Immature natural killer cell (primary cell): ENCODE data around the gene SPTA1. TPM values are rescaled to one million over a fixed set of nuclear protein-coding genes. Genes with fewer than 3 reads are reported as not detected.

ENCODE experiments used
- DNase-seq, 3 donors: peaks; one replicate each; pipeline ENCODE4 v3.0.0; 2022; ENCODE audit warnings: mixed read lengths in 1 of 3
- H3K27ac Mint-ChIP-seq, 6 donors: one replicate each; pipeline ENCODE4 v1.8.0; 2020; ENCODE audit warnings: mixed read lengths in 6 of 6, mild to moderate bottlenecking in 5 of 6, inconsistent platforms in 4 of 6, moderate library complexity in 3 of 6
- H3K27me3 Mint-ChIP-seq, 3 donors: one replicate each; pipeline ENCODE4 v1.8.0; 2020 to 2021; ENCODE audit warnings: low read depth in 3 of 3, mild to moderate bottlenecking in 3 of 3, mixed read lengths in 3 of 3, moderate library complexity in 3 of 3, inconsistent platforms in 1 of 3
- H3K36me3 Mint-ChIP-seq, 3 donors: one replicate each; pipeline ENCODE4 v1.8.0; 2020; ENCODE audit warnings: mixed read lengths in 3 of 3, inconsistent platforms in 2 of 3, mild to moderate bottlenecking in 2 of 3
- H3K4me1 Mint-ChIP-seq, 2 donors: one replicate each; pipeline ENCODE4 v1.8.0; 2020; ENCODE audit warnings: inconsistent platforms in 2 of 2, mild to moderate bottlenecking in 2 of 2, mixed read lengths in 2 of 2, moderate library complexity in 1 of 2
- H3K4me3 Mint-ChIP-seq, 5 donors: one replicate each; pipeline ENCODE4 v1.8.0; 2020; ENCODE audit warnings: mild to moderate bottlenecking in 5 of 5, mixed read lengths in 5 of 5, inconsistent platforms in 3 of 5, moderate library complexity in 3 of 5
- H3K9me3 Mint-ChIP-seq, 6 donors: one replicate each; pipeline ENCODE4 v1.8.0; 2020; ENCODE audit warnings: mild to moderate bottlenecking in 6 of 6, mixed read lengths in 6 of 6, inconsistent platforms in 4 of 6, moderate library complexity in 3 of 6
- polyA plus RNA-seq, 3 donors: library from polyadenylated mRNA; unstranded; fragments of 300-500 nt; fragmentation: Illumina TruSeq; gene quantifications; one replicate each; pipeline ENCODE4 v1.2.3, GENCODE V29; 2021

The SPTA1 gene
- polyA plus RNA-seq, 3 donors from 2014 or later = not detected

- no peak for DNase-seq
- H3K27ac Mint-ChIP-seq = no peak overlapping the region
- H3K4me1 Mint-ChIP-seq = no peaks in the 10 kb centered on the region
- peaks cover 2 to 6% (median 4%) of the 10 kb centered on the region in 3 donors for H3K27me3 Mint-ChIP-seq
- no peak overlapping the region for H3K4me3 Mint-ChIP-seq
- H3K9me3 Mint-ChIP-seq = no peaks in the 10 kb centered on the region
- no peaks in the 10 kb centered on the region for H3K36me3 Mint-ChIP-seq
These were observed 20.5 kb downstream of the SPTA1 start for GRCh38 chr1:158666037-158666436.

- no peak overlapping the region for H3K27ac Mint-ChIP-seq
- peaks cover 0 to 2% (median 0%) of the 10 kb centered on the region in 3 donors for H3K27me3 Mint-ChIP-seq
- no peaks in the 10 kb centered on the region for H3K9me3 Mint-ChIP-seq
- no peak for DNase-seq
- peaks cover 0 to 6% of the 10 kb centered on the region in 2 donors for H3K4me1 Mint-ChIP-seq
- H3K4me3 Mint-ChIP-seq = no peak overlapping the region
- H3K36me3 Mint-ChIP-seq = no peaks in the 10 kb centered on the region
These were observed 31.9 kb downstream of the SPTA1 start for GRCh38 chr1:158654571-158654970.

DNA sequence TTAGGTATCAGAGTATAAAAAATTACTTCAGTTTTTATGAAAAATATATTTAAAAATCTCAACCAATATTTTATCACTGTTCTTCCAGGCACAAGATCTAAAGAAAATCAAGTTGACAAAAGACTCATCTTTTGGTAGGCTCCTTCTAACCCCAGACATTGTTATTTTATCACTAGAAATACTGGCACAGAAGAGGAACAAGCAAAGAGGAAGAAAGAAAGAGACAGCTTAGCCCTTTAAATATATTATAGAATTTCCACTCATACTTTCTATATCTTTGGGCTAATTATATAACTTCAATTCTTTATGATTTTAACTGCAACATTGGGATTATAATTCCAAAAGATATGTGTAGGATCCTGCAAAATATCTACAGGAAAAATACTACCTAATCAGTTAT is 32.4 kb downstream of the SPTA1 start:
- no peak for DNase-seq
- Mint-ChIP-seq H3K36me3 (no peaks in the 10 kb centered on the region), H3K27me3 (peaks cover 0 to 2% (median 0%) of the 10 kb centered on the region in 3 donors), H3K9me3 (no peaks in the 10 kb centered on the region), H3K27ac (no peak overlapping the region), H3K4me1 (peaks cover 0 to 6% of the 10 kb centered on the region in 2 donors), H3K4me3 (no peak overlapping the region)

GRCh38 chr1:158652721-158653334 is 33.7 kb downstream of the SPTA1 start:
- DNase-seq = no peak
- Mint-ChIP-seq H3K9me3 (no peaks in the 10 kb centered on the region), H3K27me3 (peaks cover 0 to 2% (median 0%) of the 10 kb centered on the region in 3 donors), H3K4me1 (peaks cover 0 to 6% of the 10 kb centered on the region in 2 donors), H3K4me3 (peak overlapping the region in 1 of 5 donors; percentile 1), H3K27ac (no peak overlapping the region), H3K36me3 (no peaks in the 10 kb centered on the region)

DNA sequence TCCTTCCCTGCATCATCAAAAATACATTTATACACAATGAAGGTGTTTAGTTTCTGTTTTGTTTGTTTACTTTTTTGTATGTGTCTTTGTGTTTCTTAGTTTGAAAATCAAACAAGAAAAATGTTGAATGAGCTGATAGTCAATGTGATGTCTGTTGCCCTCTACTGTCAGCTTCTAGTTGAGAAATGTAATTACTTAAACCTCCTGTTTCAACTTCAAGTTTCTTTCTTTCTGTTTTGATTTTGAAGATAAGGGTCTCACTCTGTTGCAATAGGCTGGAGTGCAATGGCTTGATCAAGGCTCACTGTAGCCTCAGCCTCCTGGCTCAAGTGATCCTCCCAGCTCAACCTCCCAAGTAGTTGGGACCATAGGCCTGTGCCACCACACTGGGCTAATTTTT is 37.5 kb downstream of the SPTA1 start:
- no peak for DNase-seq
- Mint-ChIP-seq H3K9me3 (no peaks in the 10 kb centered on the region), H3K27me3 (peaks cover 0 to 4% (median 2%) of the 10 kb centered on the region in 3 donors), H3K4me3 (no peak overlapping the region), H3K4me1 (peaks cover 13 to 24% of the 10 kb centered on the region in 2 donors), H3K36me3 (no peaks in the 10 kb centered on the region), H3K27ac (no peak overlapping the region)

GRCh38 chr1:158646465-158646864 is 40.0 kb downstream of the SPTA1 start:
- Mint-ChIP-seq H3K4me3 (peak overlapping the region; percentile 6 to 85 (median 64)), H3K36me3 (no peaks in the 10 kb centered on the region), H3K27me3 (peaks cover 0 to 2% (median 2%) of the 10 kb centered on the region in 3 donors), H3K4me1 (peaks cover 13 to 17% of the 10 kb centered on the region in 2 donors), H3K27ac (peak overlapping the region; percentile 15 to 82 (median 67)), H3K9me3 (no peaks in the 10 kb centered on the region)
- DNase-seq = peak in 1 of 3 donors; percentile 4

DNA sequence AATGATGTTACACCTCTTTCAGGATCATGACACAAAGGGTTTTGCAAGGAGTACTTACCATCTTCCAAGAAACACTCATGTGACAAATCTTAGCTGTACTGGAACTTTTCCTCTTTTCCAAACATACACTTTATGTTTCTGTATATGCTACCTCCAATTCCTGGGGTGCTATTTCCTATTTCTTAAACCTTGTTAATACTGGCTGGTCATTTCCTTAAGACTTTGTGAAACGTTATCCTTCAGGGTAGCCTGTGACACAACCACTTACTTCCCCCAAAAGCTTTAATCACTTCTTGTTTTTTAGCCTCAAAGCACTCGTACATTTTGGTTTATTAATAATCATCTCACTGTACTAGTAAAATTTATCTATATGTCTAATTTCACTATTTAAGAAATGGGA is 42.1 kb downstream of the SPTA1 start:
- Mint-ChIP-seq H3K27ac (no peak overlapping the region), H3K4me3 (no peak overlapping the region), H3K9me3 (no peaks in the 10 kb centered on the region), H3K27me3 (peaks cover 2 to 5% (median 2%) of the 10 kb centered on the region in 3 donors), H3K4me1 (peaks cover 13 to 17% of the 10 kb centered on the region in 2 donors), H3K36me3 (no peaks in the 10 kb centered on the region)
- DNase-seq = no peak

- no peak overlapping the region for H3K4me3 Mint-ChIP-seq
- peaks cover 2 to 4% (median 3%) of the 10 kb centered on the region in 3 donors for H3K27me3 Mint-ChIP-seq
- no peaks in the 10 kb centered on the region for H3K9me3 Mint-ChIP-seq
- H3K4me1 Mint-ChIP-seq = no peaks in the 10 kb centered on the region
- no peaks in the 10 kb centered on the region for H3K36me3 Mint-ChIP-seq
- DNase-seq = no peak
- H3K27ac Mint-ChIP-seq = no peak overlapping the region
These were observed 47.6 kb downstream of the SPTA1 start for GRCh38 chr1:158638904-158639303.

DNA sequence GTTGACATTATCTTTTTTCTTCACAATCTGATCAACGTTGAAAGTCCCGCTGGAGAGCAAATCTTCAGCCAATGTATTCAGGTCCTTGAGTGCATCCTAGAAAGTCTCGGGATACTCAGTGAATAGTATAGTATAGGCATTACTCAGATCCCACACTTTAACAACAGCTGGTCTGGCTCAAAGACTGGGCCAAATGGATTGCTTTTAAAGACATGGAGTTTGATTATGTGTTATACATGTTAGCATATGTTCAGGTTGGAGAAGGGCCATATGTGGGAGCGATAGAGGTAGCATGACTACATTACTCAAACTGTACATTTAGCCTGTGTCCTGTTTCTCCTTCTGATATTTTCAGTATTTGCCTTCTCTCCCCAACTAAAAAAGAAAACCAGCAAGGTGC is 48.4 kb downstream of the SPTA1 start:
- H3K4me3 Mint-ChIP-seq = no peak overlapping the region
- no peaks in the 10 kb centered on the region for H3K9me3 Mint-ChIP-seq
- DNase-seq = no peak
- H3K27me3 Mint-ChIP-seq = peaks cover 2 to 4% (median 3%) of the 10 kb centered on the region in 3 donors
- H3K27ac Mint-ChIP-seq = no peak overlapping the region
- no peaks in the 10 kb centered on the region for H3K36me3 Mint-ChIP-seq
- no peaks in the 10 kb centered on the region for H3K4me1 Mint-ChIP-seq

GRCh38 chr1:158613764-158614163 is 72.8 kb downstream of the SPTA1 start:
- no peak overlapping the region for H3K4me3 Mint-ChIP-seq

GRCh38 chr1:158611916-158612315 is 74.6 kb downstream of the SPTA1 start:
- Mint-ChIP-seq H3K4me1 (no peaks in the 10 kb centered on the region), H3K9me3 (peaks cover 0 to 6% (median 0%) of the 10 kb centered on the region in 6 donors), H3K27me3 (peaks cover 2 to 8% (median 7%) of the 10 kb centered on the region in 3 donors), H3K36me3 (no peaks in the 10 kb centered on the region), H3K27ac (no peak overlapping the region), H3K4me3 (no peak overlapping the region)
- DNase-seq = no peak

More at GRCh38 chr1:158613764-158614163, 72.8 kb downstream of the SPTA1 start:
- no peaks in the 10 kb centered on the region for H3K4me1 Mint-ChIP-seq
- H3K27ac Mint-ChIP-seq = no peak overlapping the region
- H3K36me3 Mint-ChIP-seq = no peaks in the 10 kb centered on the region
- H3K27me3 Mint-ChIP-seq = peaks cover 7 to 13% (median 9%) of the 10 kb centered on the region in 3 donors
- DNase-seq = no peak
- peaks cover 0 to 6% (median 0%) of the 10 kb centered on the region in 6 donors for H3K9me3 Mint-ChIP-seq

DNA sequence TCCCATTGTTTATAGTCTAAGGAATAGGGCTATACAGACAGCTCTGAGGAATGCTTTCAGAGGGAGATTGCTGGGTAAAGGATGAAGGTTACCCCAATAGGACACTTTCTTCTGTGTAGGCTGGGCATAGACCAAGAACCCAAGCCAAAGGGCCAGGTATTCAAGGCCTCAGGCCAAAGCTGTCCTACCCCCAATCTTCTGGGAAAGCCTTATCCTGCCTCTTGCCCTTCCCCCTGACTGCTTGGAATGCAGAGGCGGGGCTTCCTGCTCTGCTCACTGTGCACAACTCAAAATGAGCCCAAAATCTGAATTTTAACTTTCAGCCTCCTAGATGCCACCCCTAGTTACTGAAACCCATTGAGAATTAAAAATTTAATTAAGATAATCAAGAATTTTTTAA is 79.2 kb downstream of the SPTA1 start:
- Mint-ChIP-seq H3K27ac (no peak overlapping the region), H3K9me3 (no peaks in the 10 kb centered on the region), H3K4me1 (peaks cover 0 to 2% of the 10 kb centered on the region in 2 donors), H3K27me3 (peaks cover 0 to 5% (median 5%) of the 10 kb centered on the region in 3 donors), H3K4me3 (no peak overlapping the region), H3K36me3 (no peaks in the 10 kb centered on the region)
- no peak for DNase-seq

GRCh38 chr1:158604968-158605367 is 81.5 kb downstream of the SPTA1 start, which contains the start of gene OR10Z1:
Gene OR10Z1, plus strand, starts transcription at chr1:158605268. Its CDS starts 1,171 bp downstream, at chr1:158606439.
- H3K9me3 Mint-ChIP-seq = peaks cover 0 to 4% (median 0%) of the 10 kb centered on the region in 6 donors
- peaks cover 0 to 1% (median 0%) of the 10 kb centered on the region in 3 donors for H3K36me3 Mint-ChIP-seq
- no peak for DNase-seq
- H3K4me3 Mint-ChIP-seq = no peak within 1 kb of the TSS
- H3K27ac Mint-ChIP-seq = no peak within 1 kb of the TSS
- H3K27me3 Mint-ChIP-seq = peaks cover 2 to 9% (median 2%) of the 10 kb centered on the region in 3 donors
- peaks cover 6 to 13% of the 10 kb centered on the region in 2 donors for H3K4me1 Mint-ChIP-seq

GRCh38 chr1:158600735-158601134 is 85.8 kb downstream of the SPTA1 start:
- no peak overlapping the region for H3K27ac Mint-ChIP-seq
- H3K36me3 Mint-ChIP-seq = peaks cover 5 to 14% (median 11%) of the 10 kb centered on the region in 3 donors
- H3K4me3 Mint-ChIP-seq = no peak overlapping the region
- H3K9me3 Mint-ChIP-seq = peaks cover 19 to 35% (median 27%) of the 10 kb centered on the region in 6 donors
- peaks cover 6 to 13% of the 10 kb centered on the region in 2 donors for H3K4me1 Mint-ChIP-seq
- H3K27me3 Mint-ChIP-seq = peaks cover 3 to 24% (median 5%) of the 10 kb centered on the region in 3 donors
- no peak for DNase-seq
